Stimulated activated CD4-positive, alpha-beta T cell treated with anti-CD3 and anti-CD28 coated beads, Interleukin-2, amount 100 ng/mL, for 24 hours (primary cell): ENCODE data around the gene USP15.
"Not testable (repeated sequence)": the region's sequence is repeated elsewhere in the genome, so short reads cannot be mapped to it uniquely, and the experiment has no call there.

ENCODE experiments used
- DNase-seq, 2 donors: peaks; one replicate each; pipeline ENCODE4 v3.0.0-alpha.2; 2020

USP15 gene

GRCh38 chr12:62463252-62463651 lies 203.0 kb downstream of the USP15 start:
- not testable (repeated sequence) for DNase-seq
